Panc1 (cell line): Measurements from ENCODE around the gene GCH1. TPM values are rescaled to one million over a fixed set of nuclear protein-coding genes. Genes with fewer than 3 reads are reported as not detected.

Experiments
- ATAC-seq: fragments of 200-7000 bp; cut with Tn5 transposase; 2 replicates; pipeline ENCODE4 v1.9.1; 2020; ENCODE audit warnings: mild to moderate bottlenecking, moderate library complexity
- BruUV-seq: library from RNA; stranded (reverse); fragments of 400-500 nt; replicated peaks from 2 replicates; lab custom pipeline; 2021; lab: Mats Ljungman, UMichigan
- CTCF ChIA-PET: fragments of 300-600 bp; sonication (Branson Sonifier 250); formaldehyde crosslinking; loops from one replicate; lab custom pipeline; 2022; ENCODE audit warnings: antibody characterized with exemption; lab: Charles Lee
- POLR2A ChIA-PET: fragments of 300-600 bp; sonication (Branson Sonifier 250); formaldehyde crosslinking; loops from one replicate; lab custom pipeline; 2022; ENCODE audit warnings: antibody characterized with exemption; lab: Charles Lee
- DNase-seq: peaks from one replicate; pipeline ENCODE4 v3.0.0-alpha.2; 2010; ENCODE audit warnings: low read depth, low spot score
- H3K27ac ChIP-seq: 2 replicates; pipeline ENCODE4 v1.5.1; 2011; ENCODE audit warnings: mild to moderate bottlenecking, low read length, inconsistent platforms
- H3K27me3 ChIP-seq: fragments of 200-500 bp; sonication (Bioruptor generic); 2 replicates; pipeline ENCODE4 v1.6.0; 2014; ENCODE audit warnings: low read length, inconsistent platforms; ENCODE audit not compliant: control insufficient read depth, insufficient read depth
- H3K36me3 ChIP-seq: fragments of 200-500 bp; sonication (Bioruptor generic); 2 replicates; pipeline ENCODE4 v1.5.1; 2014; ENCODE audit warnings: inconsistent platforms, mild to moderate bottlenecking, low read length, moderate library complexity; ENCODE audit not compliant: control insufficient read depth, insufficient read depth
- H3K4me1 ChIP-seq: 2 replicates; pipeline ENCODE4 v1.5.1; 2011; ENCODE audit warnings: inconsistent platforms, mild to moderate bottlenecking, low read length, moderate library complexity; ENCODE audit not compliant: control insufficient read depth, insufficient read depth
- H3K4me3 ChIP-seq, 2 experiments: 2 replicates each; pipeline ENCODE4 v1.5.1; 2011 to 2012; ENCODE audit warnings: low read depth in 2 of 2, low read length in 2 of 2, mild to moderate bottlenecking in 2 of 2, inconsistent platforms in 1 of 2, moderate library complexity in 1 of 2
- H3K9me3 ChIP-seq: fragments of 200-500 bp; sonication (Bioruptor generic); 2 replicates; pipeline ENCODE4 v1.5.1; 2014; ENCODE audit warnings: low read depth, mild to moderate bottlenecking, inconsistent platforms, low read length, moderate library complexity; ENCODE audit not compliant: control insufficient read depth, insufficient read depth
- CTCF ChIP-seq: fragments of 450-650 bp; IDR thresholded peaks from 2 replicates; pipeline ENCODE4 v1.5.1; 2017; ENCODE audit warnings: mild to moderate bottlenecking
- POLR2AphosphoS5 ChIP-seq: IDR thresholded peaks from 2 replicates; pipeline ENCODE4 v1.6.1; 2012; ENCODE audit warnings: mild to moderate bottlenecking, low read depth, low read length, moderate library complexity
- REST ChIP-seq, 2 experiments: IDR thresholded peaks; 2 replicates each; pipeline ENCODE4 v1.6.1; 2011 to 2012; ENCODE audit warnings: low read depth in 2 of 2, control low read depth in 1 of 2, low read length in 1 of 2, mild to moderate bottlenecking in 1 of 2, moderate library complexity in 1 of 2; ENCODE audit not compliant: insufficient read depth in 1 of 2
- SIN3A ChIP-seq: IDR thresholded peaks from 2 replicates; pipeline ENCODE4 v1.6.1; 2012; ENCODE audit warnings: low read depth, mild to moderate bottlenecking, low read length, moderate library complexity, borderline replicate concordance; ENCODE audit not compliant: insufficient read depth
- TCF7L2 ChIP-seq: IDR thresholded peaks from 2 replicates; pipeline ENCODE4 v1.6.1; 2011; ENCODE audit warnings: mild to moderate bottlenecking, low read depth, low read length, inconsistent platforms
- in situ Hi-C: cut with HindIII; loops from 2 replicates; pipeline ENCODE4 v1.10.0; 2016; ENCODE audit warnings: low sequenced_read_pairs, low pct_unique_long_range_greater_than_20kb
- intact Hi-C: fragments of 100-400 bp; cut with micrococcal nuclease; formaldehyde crosslinking; loops from one replicate; pipeline ENCODE4 v1.10.0; 2022; ENCODE audit not compliant: unreplicated experiment
- microRNA-seq: library from miRNA; unstranded; fragments of <30 nt; microRNA quantifications from one replicate; pipeline ENCODE4 v1.1.0, GENCODE V29; 2020; ENCODE audit not compliant: unreplicated experiment
- total RNA-seq: library from RNA; stranded (reverse); gene quantifications from one replicate; pipeline ENCODE4 v1.2.1, GENCODE V29; 2021; ENCODE audit not compliant: unreplicated experiment

The GCH1 gene
- total RNA-seq, 1 experiment from 2014 or later, result 3.6 TPM

GRCh38 chr14:54792288-54792687, 110.3 kb downstream of the GCH1 start:
- no peaks in the 10 kb centered on the region for H3K9me3 ChIP-seq
- intact Hi-C loops, result no loop called here
- CTCF ChIA-PET, result interaction anchor here (0.6 kb wide), 1 partner anchor 224 kb away, joined by 3 read pairs; no protein-coding TSS in a partner anchor
- BruUV-seq, result no TSS peak
- no peak for TF ChIP-seq POLR2AphosphoS5
- TF ChIP-seq CTCF, result no peak
- TF ChIP-seq SIN3A, result no peak
- TF ChIP-seq TCF7L2, result no peak
- no peak for TF ChIP-seq REST (IDR thresholded peaks at IDR 0.05; ENCODE audit: insufficient read depth in 1 of 2, low read depth in 2 of 2, low read length in 1 of 2)
- H3K36me3 ChIP-seq, result no peaks in the 10 kb centered on the region; the same call in 1 of the 2 replicates
- no peak for ATAC-seq
- in situ Hi-C loops, result no loop called here
- no peak overlapping the region for H3K4me3 ChIP-seq
- DNase-seq, result no peak
- no peaks in the 10 kb centered on the region for H3K4me1 ChIP-seq
- H3K27me3 ChIP-seq, result no peaks in the 10 kb centered on the region
- no peak overlapping the region for H3K27ac ChIP-seq
- POLR2A ChIA-PET, result no interaction called here

Small RNA genes lying within 50 kb of the gene (microRNA-seq; reads per million reads assigned to microRNA genes)
- gene MIR4308, result not detected

Other genes with a start within 250 kb of the GCH1 start
- gene WDHD1, start 124.3 kb upstream of the GCH1 start, total RNA-seq, result 21.7 TPM
- 19.9 TPM for gene SOCS4, start 124.4 kb upstream of the GCH1 start, total RNA-seq
- 79.4 TPM for gene MAPK1IP1L, start 148.8 kb upstream of the GCH1 start, total RNA-seq
- 146 TPM for gene LGALS3, start 226.4 kb upstream of the GCH1 start, total RNA-seq